H9 (cell line): ENCODE results near the gene DUSP1. TPM values are rescaled to one million over a fixed set of nuclear protein-coding genes. Genes with fewer than 3 reads are reported as not detected.

Source experiments
- DNase-seq: peaks from one replicate; pipeline ENCODE4 v3.0.0-alpha.2; 2017
- H2AFZ ChIP-seq: one replicate; pipeline ENCODE4 v1.6.1; 2013; ENCODE audit warnings: mild to moderate bottlenecking, low read length, control low read depth, moderate library complexity
- H2AK5ac ChIP-seq: 2 replicates; pipeline ENCODE4 v1.6.1; 2013; ENCODE audit warnings: low read length, control low read depth, mixed read lengths; ENCODE audit not compliant: insufficient read length
- H2BK120ac ChIP-seq: one replicate; pipeline ENCODE4 v1.6.1; 2013; ENCODE audit warnings: low read depth, mild to moderate bottlenecking, low read length, control low read depth, inconsistent platforms; ENCODE audit not compliant: poor library complexity, severe bottlenecking
- H2BK12ac ChIP-seq: 2 replicates; pipeline ENCODE4 v1.6.1; 2013; ENCODE audit warnings: low read length, control low read depth, mixed read lengths, low read depth; ENCODE audit not compliant: insufficient read length
- H2BK15ac ChIP-seq: 2 replicates; pipeline ENCODE4 v1.6.1; 2013; ENCODE audit warnings: low read depth, low read length, control low read depth
- H2BK20ac ChIP-seq: one replicate; pipeline ENCODE4 v1.6.1; 2013; ENCODE audit warnings: low read depth, mild to moderate bottlenecking, low read length, control low read depth, inconsistent platforms; ENCODE audit not compliant: poor library complexity, severe bottlenecking
- H2BK5ac ChIP-seq: 2 replicates; pipeline ENCODE4 v1.6.1; 2013; ENCODE audit warnings: low read length, control low read depth, mixed read lengths; ENCODE audit not compliant: insufficient read length
- H3K14ac ChIP-seq: 2 replicates; pipeline ENCODE4 v1.6.1; 2013; ENCODE audit warnings: low read length, control low read depth; ENCODE audit not compliant: insufficient read depth
- H3K18ac ChIP-seq: 2 replicates; pipeline ENCODE4 v1.6.1; 2013; ENCODE audit warnings: low read depth, mild to moderate bottlenecking, mixed read lengths, low read length, control low read depth; ENCODE audit not compliant: insufficient read length
- H3K23ac ChIP-seq: 2 replicates; pipeline ENCODE4 v1.6.1; 2013; ENCODE audit warnings: low read length, control low read depth, mixed read lengths, low read depth; ENCODE audit not compliant: insufficient read length
- H3K23me2 ChIP-seq: 2 replicates; pipeline ENCODE4 v1.6.1; 2013; ENCODE audit warnings: low read depth, mild to moderate bottlenecking, mixed read lengths, low read length, control low read depth; ENCODE audit not compliant: insufficient read length, poor library complexity, severe bottlenecking
- H3K27ac ChIP-seq: 2 replicates; pipeline ENCODE4 v1.5.1; 2013; ENCODE audit warnings: low read length, control low read depth, mixed read lengths, low read depth; ENCODE audit not compliant: insufficient read length
- H3K27me3 ChIP-seq: 2 replicates; pipeline ENCODE4 v1.6.1; 2013; ENCODE audit warnings: low read length, control low read depth, inconsistent platforms; ENCODE audit not compliant: insufficient read depth
- H3K4ac ChIP-seq: 2 replicates; pipeline ENCODE4 v1.6.1; 2013; ENCODE audit warnings: low read depth, mild to moderate bottlenecking, control low read depth, inconsistent platforms, low read length, moderate library complexity
- H3K4me1 ChIP-seq: 2 replicates; pipeline ENCODE4 v1.6.1; 2013; ENCODE audit warnings: low read length, control low read depth, inconsistent platforms; ENCODE audit not compliant: insufficient read depth
- H3K4me2 ChIP-seq: 2 replicates; pipeline ENCODE4 v1.6.1; 2013; ENCODE audit warnings: low read length, control low read depth, mixed read lengths; ENCODE audit not compliant: insufficient read length, insufficient read depth
- H3K56ac ChIP-seq: 2 replicates; pipeline ENCODE4 v1.6.1; 2013; ENCODE audit warnings: low read depth, mild to moderate bottlenecking, mixed read lengths, low read length, control low read depth; ENCODE audit not compliant: insufficient read length
- H3K79me1 ChIP-seq: 2 replicates; pipeline ENCODE4 v1.6.1; 2013; ENCODE audit warnings: low read depth, mild to moderate bottlenecking, moderate library complexity, low read length, control low read depth, inconsistent platforms; ENCODE audit not compliant: insufficient read depth, poor library complexity, severe bottlenecking
- H3K79me2 ChIP-seq: 2 replicates; pipeline ENCODE4 v1.6.1; 2013; ENCODE audit warnings: low read length, control low read depth, inconsistent platforms; ENCODE audit not compliant: insufficient read depth
- H3K9ac ChIP-seq: 2 replicates; pipeline ENCODE4 v1.6.1; 2013; ENCODE audit warnings: low read length, control low read depth, mixed read lengths; ENCODE audit not compliant: insufficient read length; ENCODE audit errors: extremely low read depth
- H3K9me3 ChIP-seq: one replicate; pipeline ENCODE4 v1.6.1; 2013; ENCODE audit warnings: low read depth, low read length, inconsistent platforms; ENCODE audit not compliant: control insufficient read depth
- H3T11ph ChIP-seq: one replicate; pipeline ENCODE4 v1.6.1; 2013; ENCODE audit warnings: mild to moderate bottlenecking, low read length, control low read depth, inconsistent platforms
- H4K20me1 ChIP-seq: one replicate; pipeline ENCODE4 v1.6.1; 2013; ENCODE audit not compliant: control insufficient read depth, insufficient read length, insufficient read depth
- H4K5ac ChIP-seq: 2 replicates; pipeline ENCODE4 v1.6.1; 2013; ENCODE audit warnings: low read depth, mild to moderate bottlenecking, mixed read lengths, low read length, control low read depth; ENCODE audit not compliant: insufficient read length
- H4K8ac ChIP-seq: replicated peaks from 2 replicates; pipeline ENCODE4 v1.6.1; 2013; ENCODE audit warnings: low read length, control low read depth, mixed read lengths, low read depth; ENCODE audit not compliant: insufficient read length
- H4K91ac ChIP-seq: 2 replicates; pipeline ENCODE4 v1.6.1; 2013; ENCODE audit warnings: low read depth, mild to moderate bottlenecking, moderate library complexity, mixed read lengths, low read length, control low read depth; ENCODE audit not compliant: insufficient read length
- H3K27ac Mint-ChIP-seq, 3 experiments: 2 replicates in 2 of 3; 3 replicates in 1 of 3; pipeline ENCODE4 v1.8.0; 2020 to 2021; ENCODE audit warnings: mixed read lengths in 3 of 3, mild to moderate bottlenecking in 1 of 3, moderate library complexity in 1 of 3
- H3K27me3 Mint-ChIP-seq: 2 replicates; pipeline ENCODE4 v1.8.0; 2021; ENCODE audit warnings: low read depth, mild to moderate bottlenecking, moderate library complexity, mixed read lengths
- H3K36me3 Mint-ChIP-seq, 3 experiments: 2 replicates in 2 of 3; 3 replicates in 1 of 3; pipeline ENCODE4 v1.8.0; 2020 to 2021; ENCODE audit warnings: low read depth in 3 of 3, mixed read lengths in 3 of 3; ENCODE audit not compliant: insufficient read depth in 1 of 3
- H3K4me1 Mint-ChIP-seq, 2 experiments: 2 replicates each; pipeline ENCODE4 v1.8.0; 2020; ENCODE audit warnings: mixed read lengths in 2 of 2
- H3K4me3 Mint-ChIP-seq, 2 experiments: 2 replicates in 1 of 2; 3 replicates in 1 of 2; pipeline ENCODE4 v1.8.0; 2020 to 2021; ENCODE audit warnings: mild to moderate bottlenecking in 2 of 2, mixed read lengths in 2 of 2, moderate library complexity in 1 of 2
- H3K9me3 Mint-ChIP-seq, 2 experiments: 2 replicates in 1 of 2; 3 replicates in 1 of 2; pipeline ENCODE4 v1.8.0; 2020; ENCODE audit warnings: mild to moderate bottlenecking in 2 of 2, mixed read lengths in 2 of 2, moderate library complexity in 1 of 2
- WGBS: extraction: QIAGEN DNeasy Blood & Tissue Kit; methylation state at CpG from one replicate; pipeline ENCODE4 v1.1.7; 2013; ENCODE audit warnings: missing lambda C conversion rate, low lambda C conversion rate, mixed read lengths; ENCODE audit not compliant: insufficient read length; ENCODE audit errors: extremely low coverage; 5-methylcytosine and 5-hydroxymethylcytosine counted together
- total RNA-seq: library from RNA; stranded (reverse); gene quantifications from 2 replicates; pipeline ENCODE4 v1.2.1, GENCODE V29; 2021
- TF ChIP-seq, protein P1 (sequence below): fragments of 200-600 bp; sonication (generic); conservative IDR thresholded peaks from 3 replicates; pipeline ENCODE4 v1.8.0; 2021; ENCODE audit warnings: antibody characterized with exemption, mild to moderate bottlenecking

Gene DUSP1
- total RNA-seq, 1 experiment from 2014 or later, result 10.9 TPM

DNA sequence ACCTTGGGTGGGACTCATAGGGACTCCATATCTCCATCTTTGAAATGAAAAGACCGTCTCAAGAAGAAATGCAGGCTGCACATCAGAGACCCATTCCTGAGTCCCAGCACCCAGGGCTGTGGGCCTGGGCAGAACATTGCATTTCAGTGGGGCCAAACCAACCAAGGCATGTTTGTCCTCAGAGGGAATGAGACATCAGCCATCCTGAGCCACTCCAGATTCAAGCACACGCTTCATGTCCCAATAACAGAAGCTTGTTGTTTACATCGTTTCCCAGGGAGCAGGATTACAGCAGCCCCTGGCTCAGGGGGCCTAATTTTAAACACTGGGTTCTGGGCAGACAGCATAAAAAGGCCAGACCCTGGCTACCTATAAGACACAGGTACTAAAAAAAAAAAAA lies 24.3 kb downstream of the DUSP1 start:
- Histone ChIP-seq H2BK20ac (no peak overlapping the region), H3K27ac (no peak overlapping the region), H4K8ac (no peak overlapping the region), H3K9ac (no peak overlapping the region), H3K79me1 (no peaks in the 10 kb centered on the region), H3K4me1 (no peaks in the 10 kb centered on the region), H3K14ac (no peak overlapping the region), H2BK120ac (no peak overlapping the region), H4K5ac (no peak overlapping the region), H2BK12ac (no peak overlapping the region), H3T11ph (no peak overlapping the region), H2AFZ (no peak overlapping the region), H3K27me3 (no peaks in the 10 kb centered on the region), H3K18ac (no peak overlapping the region), H3K23me2 (no peaks in the 10 kb centered on the region), H4K20me1 (peaks cover 2% of the 10 kb centered on the region), H3K56ac (no peak overlapping the region), H4K91ac (no peak overlapping the region), H2BK5ac (no peak overlapping the region), H3K23ac (no peak overlapping the region), H3K79me2 (no peaks in the 10 kb centered on the region), H3K4ac (no peak overlapping the region), H3K4me2 (no peak overlapping the region), H2AK5ac (no peak overlapping the region), H3K9me3 (no peaks in the 10 kb centered on the region), H2BK15ac (no peak overlapping the region)
- Mint-ChIP-seq H3K27me3 (peaks cover 42% of the 10 kb centered on the region), H3K4me1 (no peaks in the 10 kb centered on the region), H3K9me3 (peaks cover 6 to 8% of the 10 kb centered on the region in 2 experiments), H3K36me3 (no peaks in the 10 kb centered on the region), H3K4me3 (no peak overlapping the region), H3K27ac (no peak overlapping the region)
- no peak for DNase-seq
- WGBS, result no CpG with 5 or more reads among the region's 3 CpGs
- TF ChIP-seq, protein P1, sequence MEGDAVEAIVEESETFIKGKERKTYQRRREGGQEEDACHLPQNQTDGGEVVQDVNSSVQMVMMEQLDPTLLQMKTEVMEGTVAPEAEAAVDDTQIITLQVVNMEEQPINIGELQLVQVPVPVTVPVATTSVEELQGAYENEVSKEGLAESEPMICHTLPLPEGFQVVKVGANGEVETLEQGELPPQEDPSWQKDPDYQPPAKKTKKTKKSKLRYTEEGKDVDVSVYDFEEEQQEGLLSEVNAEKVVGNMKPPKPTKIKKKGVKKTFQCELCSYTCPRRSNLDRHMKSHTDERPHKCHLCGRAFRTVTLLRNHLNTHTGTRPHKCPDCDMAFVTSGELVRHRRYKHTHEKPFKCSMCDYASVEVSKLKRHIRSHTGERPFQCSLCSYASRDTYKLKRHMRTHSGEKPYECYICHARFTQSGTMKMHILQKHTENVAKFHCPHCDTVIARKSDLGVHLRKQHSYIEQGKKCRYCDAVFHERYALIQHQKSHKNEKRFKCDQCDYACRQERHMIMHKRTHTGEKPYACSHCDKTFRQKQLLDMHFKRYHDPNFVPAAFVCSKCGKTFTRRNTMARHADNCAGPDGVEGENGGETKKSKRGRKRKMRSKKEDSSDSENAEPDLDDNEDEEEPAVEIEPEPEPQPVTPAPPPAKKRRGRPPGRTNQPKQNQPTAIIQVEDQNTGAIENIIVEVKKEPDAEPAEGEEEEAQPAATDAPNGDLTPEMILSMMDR, result no peak
